Subcutaneous abdominal adipose tissue (tissue), 5 donors: ENCODE measurements around the gene FBXO24.

Source experiments
- H3K27ac ChIP-seq: one replicate; pipeline ENCODE4 v1.7.0; 2013; ENCODE audit warnings: low read depth, mild to moderate bottlenecking, inconsistent platforms, low read length, moderate library complexity
- H3K27me3 ChIP-seq, 5 donors: one replicate each; pipeline ENCODE4 v1.7.0; 2013; ENCODE audit warnings: low read length in 5 of 5, inconsistent platforms in 1 of 5; ENCODE audit not compliant: control insufficient read depth in 5 of 5, insufficient read depth in 4 of 5
- H3K36me3 ChIP-seq, 5 donors: one replicate each; pipeline ENCODE4 v1.7.0; 2013; ENCODE audit warnings: low read length in 5 of 5; ENCODE audit not compliant: control insufficient read depth in 5 of 5, insufficient read depth in 5 of 5
- H3K4me1 ChIP-seq, 5 donors: one replicate each; pipeline ENCODE4 v1.7.0; 2013; ENCODE audit warnings: low read length in 5 of 5, mild to moderate bottlenecking in 3 of 5, moderate library complexity in 1 of 5; ENCODE audit not compliant: control insufficient read depth in 5 of 5, insufficient read depth in 5 of 5
- H3K4me3 ChIP-seq, 5 donors: one replicate each; pipeline ENCODE4 v1.7.0; 2013; ENCODE audit warnings: low read length in 5 of 5, low read depth in 1 of 5
- H3K9ac ChIP-seq, 5 donors: one replicate each; pipeline ENCODE4 v1.7.0; 2013; ENCODE audit warnings: low read length in 5 of 5, mild to moderate bottlenecking in 4 of 5, moderate library complexity in 3 of 5
- H3K9me3 ChIP-seq, 5 donors: one replicate each; pipeline ENCODE4 v1.7.0; 2013; ENCODE audit warnings: low read length in 5 of 5; ENCODE audit not compliant: control insufficient read depth in 5 of 5
- donor health status: healthy.
- donor health status: healthy.
- donor health status: healthy.
- donor health status: healthy.
- donor health status: healthy.

The FBXO24 gene

GRCh38 chr7:100567031-100567730, 18.9 kb upstream of the FBXO24 start:
- H3K27ac ChIP-seq, result no peak overlapping the region
- H3K36me3 ChIP-seq, result peaks cover 0 to 13% (median 8%) of the 10 kb centered on the region in 5 donors
- no peak overlapping the region for H3K9ac ChIP-seq
- peaks cover 1 to 59% (median 33%) of the 10 kb centered on the region in 5 donors for H3K4me1 ChIP-seq
- no peak overlapping the region for H3K4me3 ChIP-seq
- no peaks in the 10 kb centered on the region for H3K9me3 ChIP-seq
- H3K27me3 ChIP-seq, result no peaks in the 10 kb centered on the region

DNA sequence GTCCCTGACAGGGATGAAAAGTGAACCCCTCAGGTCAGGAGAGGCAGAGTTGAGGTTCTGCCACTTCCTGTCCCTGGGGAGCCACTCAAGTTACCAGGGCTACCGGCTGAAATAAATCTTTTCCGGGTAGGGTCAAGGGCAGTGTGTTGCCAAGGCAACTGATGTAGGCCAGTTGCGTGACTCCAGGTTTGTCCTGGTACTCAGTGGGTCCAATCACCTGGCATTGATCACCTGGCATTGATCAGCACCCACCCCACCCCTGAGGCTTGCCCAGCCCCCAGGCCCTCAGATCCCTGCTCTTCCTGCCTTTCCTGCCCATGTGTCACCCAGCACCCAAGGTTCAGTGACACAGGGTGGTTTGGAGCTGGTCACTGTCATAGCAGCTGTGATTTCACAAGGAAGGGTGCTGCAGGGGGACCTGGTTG, 18.4 kb upstream of the FBXO24 start:
- H3K9ac ChIP-seq, result no peak overlapping the region
- peaks cover 0 to 11% (median 4%) of the 10 kb centered on the region in 5 donors for H3K36me3 ChIP-seq

GRCh38 chr7:100568176-100568895, 17.8 kb upstream of the FBXO24 start:
- Histone ChIP-seq H3K4me1 (peaks cover 1 to 47% (median 33%) of the 10 kb centered on the region in 5 donors), H3K4me3 (no peak overlapping the region), H3K36me3 (peaks cover 0 to 11% (median 0%) of the 10 kb centered on the region in 5 donors), H3K27ac (no peak overlapping the region), H3K9me3 (no peaks in the 10 kb centered on the region), H3K9ac (no peak overlapping the region), H3K27me3 (no peaks in the 10 kb centered on the region)

More for the DNA sequence above, 18.4 kb upstream of the FBXO24 start:
- Histone ChIP-seq H3K9me3 (no peaks in the 10 kb centered on the region), H3K4me3 (no peak overlapping the region), H3K27me3 (no peaks in the 10 kb centered on the region), H3K27ac (no peak overlapping the region), H3K4me1 (peaks cover 1 to 53% (median 33%) of the 10 kb centered on the region in 5 donors)

DNA sequence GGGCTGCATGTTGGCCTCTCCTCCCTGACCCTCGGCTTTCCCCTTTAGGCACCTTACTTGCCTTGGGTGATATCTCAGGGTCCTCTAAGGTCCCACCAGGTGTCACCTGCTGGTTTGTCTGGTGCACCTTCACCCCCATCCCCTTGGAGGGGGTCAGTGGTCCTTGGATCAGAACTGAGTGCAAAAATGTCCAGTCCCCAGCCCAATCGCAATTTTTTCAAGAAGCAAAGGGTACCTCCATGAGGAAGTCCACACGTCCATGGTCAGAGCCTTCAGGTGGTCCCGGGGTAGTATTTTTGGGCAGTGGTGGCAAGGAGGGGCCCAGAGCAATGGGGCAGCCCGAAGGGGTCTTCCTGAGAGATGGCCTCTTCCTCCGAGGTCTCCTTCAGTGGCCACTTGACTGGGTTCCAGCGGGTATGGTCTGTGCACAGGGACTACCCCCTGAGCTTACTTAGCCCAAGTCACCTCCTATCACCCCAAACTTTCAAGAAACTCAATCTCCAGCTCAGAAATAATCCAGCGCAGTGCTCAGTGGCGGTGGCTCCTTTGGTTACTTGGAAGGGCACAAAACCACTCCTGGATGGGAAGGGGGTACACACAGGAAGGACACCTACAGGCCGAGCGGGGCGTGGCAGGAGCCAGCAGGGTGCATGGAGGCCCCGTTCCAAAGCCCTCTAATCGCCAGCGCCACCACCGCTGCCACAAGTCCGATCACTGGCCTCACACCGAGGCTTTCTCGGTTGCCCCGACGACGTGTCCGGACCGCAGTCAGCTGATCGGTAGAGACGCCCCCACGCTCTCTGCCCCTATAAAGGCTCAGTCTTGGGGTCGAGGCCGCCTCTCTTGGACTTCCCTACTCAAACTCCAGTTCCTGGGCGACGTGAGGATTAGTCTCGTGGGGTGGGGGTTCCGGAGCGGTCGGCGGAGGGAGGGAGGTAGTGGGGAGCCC, 17.0 kb upstream of the FBXO24 start:
- H3K9ac ChIP-seq, result peak overlapping the region in 1 of 5 donors; percentile 30
- H3K9me3 ChIP-seq, result no peaks in the 10 kb centered on the region
- H3K36me3 ChIP-seq, result peaks cover 0 to 17% (median 2%) of the 10 kb centered on the region in 5 donors
- H3K27me3 ChIP-seq, result no peaks in the 10 kb centered on the region
- peaks cover 1 to 39% (median 26%) of the 10 kb centered on the region in 5 donors for H3K4me1 ChIP-seq
- H3K27ac ChIP-seq, result no peak overlapping the region
- H3K4me3 ChIP-seq, result peak overlapping the region in 4 of 5 donors; percentile 27 to 63 (median 52)

DNA sequence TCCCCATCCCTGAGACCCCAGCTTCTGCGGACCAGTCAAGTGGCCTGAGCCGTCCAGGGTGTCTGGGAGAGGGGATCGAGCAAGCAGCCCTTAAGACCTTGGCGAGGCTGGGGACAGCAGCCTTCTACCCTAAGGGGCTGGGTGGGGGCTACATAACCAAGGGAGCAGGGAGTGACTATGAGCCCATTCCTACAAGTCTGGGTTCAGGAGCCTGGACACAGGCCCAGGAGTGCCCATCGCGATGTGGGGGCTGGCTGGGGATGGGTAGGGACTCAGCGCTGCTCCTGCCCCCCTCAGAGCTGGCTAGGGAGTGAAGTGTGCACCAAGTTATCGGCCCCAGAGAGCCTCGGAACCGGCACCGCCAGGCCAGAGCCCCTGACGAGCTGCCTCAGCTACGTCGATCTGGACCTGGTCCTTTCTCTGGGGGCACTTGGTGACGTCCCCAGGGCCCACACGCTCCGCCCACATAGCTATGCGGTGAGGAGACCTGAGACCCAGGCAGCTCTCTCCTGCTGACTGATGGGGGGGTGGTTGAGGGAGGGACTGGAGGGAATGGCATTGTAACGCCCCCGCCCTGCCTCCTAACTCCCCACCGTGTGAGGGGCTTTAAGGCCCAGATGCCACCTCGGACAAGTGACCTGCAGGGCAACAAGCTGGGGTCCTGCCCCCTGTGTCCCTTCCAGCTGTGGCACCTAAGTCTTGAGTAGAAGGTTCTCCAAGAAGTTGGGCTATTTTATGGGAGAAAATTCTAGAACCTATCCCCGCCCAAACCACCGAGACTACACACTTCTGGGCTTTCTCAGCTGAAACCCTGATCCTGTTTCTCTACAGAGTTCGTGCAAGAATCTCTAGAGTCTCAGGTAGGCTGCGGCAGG, 14.9 kb upstream of the FBXO24 start:
- Histone ChIP-seq H3K27ac (no peak overlapping the region), H3K36me3 (peaks cover 0 to 32% (median 18%) of the 10 kb centered on the region in 5 donors), H3K9ac (no peak overlapping the region), H3K4me3 (no peak overlapping the region), H3K4me1 (peaks cover 1 to 36% (median 25%) of the 10 kb centered on the region in 5 donors), H3K27me3 (no peaks in the 10 kb centered on the region), H3K9me3 (no peaks in the 10 kb centered on the region)

DNA sequence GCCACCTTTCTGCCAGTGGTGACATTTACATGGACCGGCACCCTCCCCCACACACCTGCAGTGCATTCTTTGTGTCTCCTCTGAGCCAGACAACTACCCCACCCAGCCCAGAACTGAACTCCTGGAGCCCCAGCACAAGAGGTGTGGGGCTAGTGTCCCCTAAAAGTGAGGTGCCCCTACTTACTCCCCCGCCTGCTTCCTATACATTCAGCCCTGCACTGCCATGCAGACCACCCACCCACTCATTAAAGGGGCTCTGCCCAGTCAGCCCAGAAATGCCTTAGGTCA, 14.4 kb upstream of the FBXO24 start:
- H3K36me3 ChIP-seq, result peaks cover 0 to 38% (median 23%) of the 10 kb centered on the region in 5 donors
- no peak overlapping the region for H3K27ac ChIP-seq
- peaks cover 1 to 36% (median 25%) of the 10 kb centered on the region in 5 donors for H3K4me1 ChIP-seq

DNA sequence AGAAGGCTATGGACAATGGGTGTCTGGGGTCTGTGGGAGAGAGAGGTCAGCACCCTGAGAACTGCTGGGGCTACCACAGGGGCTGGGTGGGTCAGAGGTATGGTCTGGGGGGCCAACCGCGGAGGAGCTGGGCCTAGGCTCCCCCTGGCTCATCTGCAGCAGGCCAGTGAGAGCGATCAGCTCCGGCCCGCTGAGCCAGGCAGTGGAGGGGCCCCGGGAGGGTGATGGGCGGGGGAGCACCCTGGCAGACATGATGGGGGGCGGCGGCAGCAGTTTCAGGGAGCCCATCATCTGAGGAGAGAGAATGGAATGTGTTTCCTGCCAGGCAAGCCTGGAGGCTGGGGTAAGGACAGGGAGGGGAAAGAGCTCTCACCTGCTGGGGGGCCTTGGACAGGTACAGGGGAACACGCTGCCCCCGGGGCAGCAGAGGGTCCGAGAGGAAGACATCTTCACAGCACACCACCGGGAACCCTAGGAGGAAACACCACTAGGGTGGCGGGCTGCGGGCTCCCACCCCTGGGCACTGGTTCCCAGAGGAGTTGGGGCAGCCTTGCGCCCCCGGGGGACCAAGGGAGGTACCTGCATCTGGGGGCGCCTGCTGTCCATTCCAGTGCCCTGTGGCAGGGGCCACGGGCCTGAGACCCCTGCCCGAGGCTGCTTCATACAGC, 13.7 kb upstream of the FBXO24 start:
- Histone ChIP-seq H3K4me1 (peaks cover 1 to 35% (median 25%) of the 10 kb centered on the region in 5 donors), H3K9me3 (no peaks in the 10 kb centered on the region), H3K4me3 (no peak overlapping the region), H3K27ac (no peak overlapping the region), H3K27me3 (no peaks in the 10 kb centered on the region), H3K9ac (no peak overlapping the region), H3K36me3 (peaks cover 0 to 44% (median 29%) of the 10 kb centered on the region in 5 donors)

More for the DNA sequence above, 14.4 kb upstream of the FBXO24 start:
- Histone ChIP-seq H3K9ac (no peak overlapping the region), H3K4me3 (no peak overlapping the region), H3K27me3 (no peaks in the 10 kb centered on the region), H3K9me3 (no peaks in the 10 kb centered on the region)

DNA sequence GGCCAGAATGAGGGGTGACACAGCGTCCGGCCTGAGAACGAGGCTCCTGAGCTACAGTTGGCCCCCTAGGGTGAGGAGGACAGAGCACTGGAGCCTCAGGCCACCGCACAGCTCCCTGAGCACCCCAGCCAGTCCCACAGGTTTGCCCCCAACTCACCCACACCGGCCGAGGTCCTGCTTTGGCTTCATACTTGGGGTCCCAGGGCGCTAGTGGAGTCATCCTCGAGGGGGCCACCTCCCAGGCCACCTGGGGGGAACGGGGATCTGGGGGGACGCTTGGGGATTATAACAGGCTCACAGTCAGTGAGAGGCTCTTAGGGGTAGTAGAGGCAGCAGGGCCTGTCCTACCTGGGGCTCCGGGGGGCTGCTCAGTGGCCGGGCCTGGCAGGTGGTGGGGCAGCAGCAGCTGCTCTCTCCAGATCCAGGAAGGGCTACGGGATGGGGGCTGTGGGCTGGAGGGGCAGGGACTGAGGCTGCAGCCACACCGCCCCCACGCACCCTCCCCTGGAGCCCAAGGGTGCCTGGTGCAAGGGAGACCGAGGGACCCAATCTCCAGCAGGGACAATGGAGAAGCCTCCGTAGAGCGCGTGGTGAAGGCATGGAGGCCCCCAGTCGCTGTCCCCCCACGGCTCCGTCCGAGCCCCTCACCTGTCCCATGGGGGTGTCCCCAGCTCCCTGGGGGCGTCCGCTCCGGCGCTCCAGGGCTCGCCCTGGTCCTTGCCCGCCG, 13.0 kb upstream of the FBXO24 start:
- H3K9ac ChIP-seq, result no peak overlapping the region
- H3K27me3 ChIP-seq, result no peaks in the 10 kb centered on the region
- no peak overlapping the region for H3K4me3 ChIP-seq
- peaks cover 1 to 30% (median 22%) of the 10 kb centered on the region in 5 donors for H3K4me1 ChIP-seq
- no peak overlapping the region for H3K27ac ChIP-seq
- no peaks in the 10 kb centered on the region for H3K9me3 ChIP-seq
- peaks cover 0 to 51% (median 36%) of the 10 kb centered on the region in 5 donors for H3K36me3 ChIP-seq
